ENCODE results near the gene MYO1A. TPM values are rescaled to one million over a fixed set of nuclear protein-coding genes. Genes with fewer than 3 reads are reported as not detected.

Gene MYO1A
- total RNA-seq, 2 experiments from 2014 or later = 0.19 to 0.47 TPM

GRCh38 chr12:56991319-56992246, 58.3 kb downstream of the MYO1A start:
- no peaks in the 10 kb centered on the region for H3K36me3 ChIP-seq (ENCODE audit: insufficient read depth, low read length)
- no peak overlapping the region for H3K27ac ChIP-seq (ENCODE audit: low read depth, low read length, poor library complexity, severe bottlenecking)

DNA sequence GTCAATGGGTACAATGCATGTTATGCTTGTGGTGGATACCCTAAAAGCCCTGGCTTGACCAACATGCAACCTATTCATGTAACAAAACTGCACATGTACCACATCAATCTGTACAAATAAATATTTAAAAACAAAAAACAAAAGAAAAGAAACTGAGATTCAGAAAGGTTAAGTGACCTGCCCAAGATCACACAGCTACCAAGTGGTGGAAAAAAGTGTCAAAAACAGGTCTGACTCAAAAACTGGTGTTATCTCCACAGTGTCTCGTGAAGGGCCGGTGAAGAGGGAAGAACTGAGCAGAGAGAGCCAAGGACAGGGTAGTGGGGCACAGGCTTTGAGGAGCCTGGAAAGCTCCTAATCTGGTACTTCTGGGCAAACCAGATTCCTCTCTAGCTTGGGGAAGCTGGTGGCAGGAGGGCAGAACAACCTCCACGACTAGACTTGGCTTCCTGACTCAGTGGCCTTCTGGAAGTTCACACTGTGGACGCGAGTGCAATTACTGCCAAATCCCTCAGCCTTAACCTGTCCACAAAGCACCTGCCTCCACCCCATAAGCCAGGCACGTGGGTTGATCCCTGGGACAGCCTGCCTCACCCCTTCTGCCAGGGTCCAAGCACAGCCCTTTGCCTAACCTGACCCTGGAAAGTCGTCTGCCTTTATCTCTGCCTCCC, 59.1 kb downstream of the MYO1A start:
- no peaks in the 10 kb centered on the region for H4K20me1 ChIP-seq (ENCODE audit: insufficient read depth, low read length)
- no peak overlapping the region for H3K4me3 ChIP-seq (ENCODE audit: low read depth, low read length, poor library complexity, severe bottlenecking)
- ChIA-PET POLR2A (no interaction called here), CTCF (ENCODE audit: unreplicated experiment) (interaction anchor here (0.6 kb wide), 1 partner anchor 14 kb away, joined by 3 read pairs; no protein-coding TSS in a partner anchor)
- no peaks in the 10 kb centered on the region for H3K79me2 ChIP-seq (ENCODE audit: insufficient read depth, low read depth, low read length)
- H3K36me3 ChIP-seq (ENCODE audit: insufficient read depth, low read length) = no peaks in the 10 kb centered on the region
- peaks cover 9% of the 10 kb centered on the region for H3K4me1 ChIP-seq (ENCODE audit: insufficient read depth, low read length, poor library complexity, severe bottlenecking)
- no TSS peak for BruUV-seq (replicated peaks)
- H3K27ac ChIP-seq (ENCODE audit: low read depth, low read length, poor library complexity, severe bottlenecking) = no peak overlapping the region
- H2AFZ ChIP-seq (ENCODE audit: low read length) = no peak overlapping the region
- H3K9me3 ChIP-seq (ENCODE audit: low read length) = no peaks in the 10 kb centered on the region
- H3K4me2 ChIP-seq (ENCODE audit: low read length) = no peak overlapping the region
- intact Hi-C loops (cut with micrococcal nuclease; ENCODE audit: unreplicated experiment) = no loop called here
- no peak for DNase-seq (ENCODE audit: low spot score)
- no peaks in the 10 kb centered on the region for H3K9me2 ChIP-seq (ENCODE audit: insufficient read depth, low read length)
- TF ChIP-seq CTCF (conservative IDR thresholded peaks at IDR 0.05; ENCODE audit: low read length) (no peak), EZH2phosphoT487 (IDR thresholded peaks at IDR 0.05; ENCODE audit: borderline replicate concordance, low read depth, low read length) (no peak)

More at GRCh38 chr12:56991319-56992246, 58.3 kb downstream of the MYO1A start:
- no peak for DNase-seq (ENCODE audit: low spot score)
- Histone ChIP-seq H3K9me3 (ENCODE audit: low read length) (no peaks in the 10 kb centered on the region), H2AFZ (ENCODE audit: low read length) (no peak overlapping the region), H4K20me1 (ENCODE audit: insufficient read depth, low read length) (no peaks in the 10 kb centered on the region), H3K4me3 (ENCODE audit: low read depth, low read length, poor library complexity, severe bottlenecking) (no peak overlapping the region), H3K4me2 (ENCODE audit: low read length) (no peak overlapping the region), H3K4me1 (ENCODE audit: insufficient read depth, low read length, poor library complexity, severe bottlenecking) (peaks cover 9% of the 10 kb centered on the region), H3K79me2 (ENCODE audit: insufficient read depth, low read depth, low read length) (no peaks in the 10 kb centered on the region), H3K9me2 (ENCODE audit: insufficient read depth, low read length) (no peaks in the 10 kb centered on the region)
- ChIA-PET POLR2A (no interaction called here), CTCF (ENCODE audit: unreplicated experiment) (interaction anchor here (0.6 kb wide), 1 partner anchor 13 kb away, joined by 3 read pairs; no protein-coding TSS in a partner anchor)
- no peak for TF ChIP-seq CTCF (conservative IDR thresholded peaks at IDR 0.05; ENCODE audit: low read length)
- TF ChIP-seq EZH2phosphoT487 (IDR thresholded peaks at IDR 0.05; ENCODE audit: borderline replicate concordance, low read depth, low read length) = no peak
- BruUV-seq (replicated peaks) = no TSS peak
- intact Hi-C loops (cut with micrococcal nuclease; ENCODE audit: unreplicated experiment) = no loop called here

Measured in OCI-LY7 (cell line).